ENCODE data around the gene MTG2.

MTG2 gene

DNA sequence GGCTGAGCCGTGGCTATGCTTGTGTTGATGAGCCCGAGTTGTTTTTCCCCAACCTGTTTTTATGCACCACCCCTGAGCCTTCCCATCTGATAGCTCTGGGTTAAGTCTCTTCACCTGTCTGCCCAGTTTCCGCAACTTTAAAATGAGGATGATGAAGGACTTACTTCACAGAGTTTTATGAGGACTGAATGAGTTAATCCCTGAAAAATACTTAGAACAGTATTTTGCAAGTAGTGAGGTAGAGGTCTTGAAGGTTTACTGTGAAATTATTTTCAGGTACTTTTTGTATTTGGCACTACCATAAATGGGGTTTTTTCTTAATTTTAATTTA, 3.2 kb downstream of the MTG2 start:
- no peak for DNase-seq (ENCODE audit: low read depth in 2 of 2)

DNA sequence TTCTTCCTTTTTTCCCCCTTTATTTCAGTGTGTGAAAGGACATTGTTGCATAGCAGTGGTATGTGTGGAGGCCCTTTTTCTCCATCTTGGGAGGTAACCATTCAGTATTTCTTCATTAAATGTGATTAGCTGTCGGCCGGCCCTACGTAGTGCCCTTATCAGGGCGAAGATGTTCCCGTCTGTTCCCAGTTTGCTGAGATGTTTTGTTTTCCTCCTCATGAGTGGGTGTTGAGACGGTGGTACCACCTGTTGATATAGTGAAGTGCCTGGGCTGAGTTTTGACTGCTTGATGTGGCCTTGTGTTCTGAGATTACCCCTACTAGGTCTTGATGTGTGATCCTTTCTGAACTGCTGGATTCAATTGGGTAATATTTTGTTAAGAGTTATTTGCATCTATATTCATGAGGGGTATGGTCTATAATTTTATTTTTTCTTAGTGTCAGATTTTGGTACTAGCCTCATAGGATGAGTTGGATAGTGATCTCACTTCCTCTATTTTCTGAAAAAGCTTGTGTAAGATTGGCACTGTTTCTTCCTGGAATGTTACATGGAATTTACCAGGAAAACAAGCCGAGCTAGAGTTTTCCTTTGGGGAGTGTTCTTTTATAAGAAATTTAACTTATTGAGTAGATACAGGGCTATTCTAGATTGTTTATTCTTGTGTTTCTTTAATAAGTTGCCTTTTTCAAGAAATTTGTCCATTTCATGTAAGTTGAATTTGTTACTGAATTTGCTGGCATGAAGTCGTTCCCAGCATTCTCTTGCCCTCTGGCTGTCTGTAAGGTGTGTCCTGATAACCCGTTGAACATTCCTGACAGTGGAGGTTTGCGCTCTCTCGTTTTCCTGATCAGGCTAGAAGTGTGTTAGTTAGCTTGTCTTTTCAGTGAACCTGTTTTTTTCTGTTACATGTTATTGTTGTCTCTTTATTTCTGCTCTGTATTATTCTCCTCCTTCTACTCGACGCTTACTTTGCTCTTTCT, 4.3 kb downstream of the MTG2 start:
- DNase-seq (ENCODE audit: low read depth in 2 of 2), result no peak

DNA sequence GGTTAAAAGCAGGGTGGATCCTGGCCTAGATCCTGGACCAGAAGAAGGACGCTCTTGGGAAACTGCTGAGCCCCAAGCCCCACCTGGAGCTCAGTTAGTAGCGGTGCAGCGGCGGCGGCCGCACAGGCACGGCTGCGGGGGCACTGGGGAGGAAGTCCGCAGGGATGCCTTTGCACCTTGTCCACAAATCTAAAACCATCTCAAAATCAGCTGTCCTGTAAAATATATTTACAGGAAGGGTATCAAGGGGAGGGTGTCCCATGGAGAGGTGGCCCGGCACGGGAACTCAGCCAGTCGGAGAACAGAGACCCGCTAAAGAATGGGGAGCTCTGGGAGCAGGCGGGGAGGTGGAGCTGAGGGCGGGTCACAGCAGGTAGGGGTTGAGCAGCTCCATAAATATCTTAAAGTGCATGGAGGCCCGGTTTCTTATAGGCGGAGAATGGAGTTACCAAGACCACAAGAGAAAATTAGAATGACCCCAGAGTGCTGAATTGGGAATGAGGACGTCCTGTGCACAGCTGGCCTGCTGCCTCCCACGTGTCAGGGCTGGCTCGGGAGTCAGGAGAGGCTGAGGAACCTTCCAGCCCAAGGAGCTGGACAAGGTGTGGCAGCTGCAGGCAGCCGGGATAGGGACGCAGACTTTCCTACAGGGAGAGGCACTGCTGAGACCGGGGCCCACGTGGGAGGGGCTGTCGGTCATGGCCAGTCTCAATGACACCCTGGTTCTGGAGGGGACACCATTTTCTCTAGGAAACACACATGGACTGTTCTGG, 8.0 kb downstream of the MTG2 start:
- DNase-seq (ENCODE audit: low read depth in 2 of 2), result no peak

DNA sequence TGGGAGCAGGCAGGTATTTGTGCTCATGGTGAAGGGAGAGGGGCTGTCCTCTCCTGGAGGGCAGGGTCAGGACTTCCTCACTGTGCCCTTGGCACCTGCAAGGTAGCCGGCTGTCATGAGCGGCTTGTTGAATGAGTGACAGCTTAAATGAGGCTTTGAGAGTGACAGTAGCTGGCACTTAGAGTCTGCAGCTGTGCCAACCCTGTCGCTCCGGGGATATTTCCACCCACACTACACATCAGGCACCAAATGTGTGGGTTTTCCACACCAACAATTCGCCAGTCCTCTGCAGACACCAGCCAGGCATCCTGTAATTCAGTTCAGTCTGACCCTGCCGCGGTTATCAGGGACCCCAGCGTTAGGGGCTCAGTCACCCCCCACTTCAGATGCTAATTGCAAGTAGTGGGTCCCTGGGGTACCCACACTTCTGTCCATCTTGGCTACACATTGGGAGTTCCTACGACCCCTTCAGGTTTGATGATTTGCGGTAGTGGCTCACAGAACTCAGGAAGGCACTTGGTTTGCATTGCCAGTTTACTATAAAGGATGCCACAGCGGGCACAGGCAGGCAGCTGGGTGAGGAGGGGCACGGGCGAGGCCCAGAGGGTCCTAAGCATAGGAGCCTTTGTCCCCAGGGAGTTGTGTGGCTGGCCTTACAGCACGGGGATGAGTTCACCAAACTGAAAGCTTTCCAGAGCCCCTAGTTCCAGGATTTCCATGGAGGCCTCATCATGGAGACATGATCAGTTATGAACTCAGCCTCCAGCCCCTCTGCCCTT, 9.1 kb downstream of the MTG2 start:
- DNase-seq (ENCODE audit: low read depth in 2 of 2), result no peak

DNA sequence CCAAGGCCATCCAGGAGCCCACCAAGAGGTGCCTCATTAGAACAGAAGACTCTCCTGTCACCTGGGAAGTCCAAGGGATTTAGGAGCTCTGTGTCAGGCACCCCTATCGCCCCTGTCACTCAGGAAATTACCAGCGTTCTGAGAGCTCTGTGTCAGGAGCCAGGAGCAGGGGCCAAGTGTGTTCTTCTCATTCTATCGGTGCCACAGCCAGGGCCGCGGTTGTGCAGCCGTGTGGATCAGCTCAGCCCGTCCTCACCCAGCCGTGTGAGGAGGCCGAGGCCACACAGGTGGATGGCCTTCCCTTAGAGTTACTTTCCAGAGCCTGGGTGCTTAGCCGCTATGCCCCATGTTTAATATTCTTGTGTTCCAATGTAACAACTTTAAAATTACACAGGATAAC, 9.8 kb downstream of the MTG2 start:
- no peak for DNase-seq (ENCODE audit: low read depth in 2 of 2)

DNA sequence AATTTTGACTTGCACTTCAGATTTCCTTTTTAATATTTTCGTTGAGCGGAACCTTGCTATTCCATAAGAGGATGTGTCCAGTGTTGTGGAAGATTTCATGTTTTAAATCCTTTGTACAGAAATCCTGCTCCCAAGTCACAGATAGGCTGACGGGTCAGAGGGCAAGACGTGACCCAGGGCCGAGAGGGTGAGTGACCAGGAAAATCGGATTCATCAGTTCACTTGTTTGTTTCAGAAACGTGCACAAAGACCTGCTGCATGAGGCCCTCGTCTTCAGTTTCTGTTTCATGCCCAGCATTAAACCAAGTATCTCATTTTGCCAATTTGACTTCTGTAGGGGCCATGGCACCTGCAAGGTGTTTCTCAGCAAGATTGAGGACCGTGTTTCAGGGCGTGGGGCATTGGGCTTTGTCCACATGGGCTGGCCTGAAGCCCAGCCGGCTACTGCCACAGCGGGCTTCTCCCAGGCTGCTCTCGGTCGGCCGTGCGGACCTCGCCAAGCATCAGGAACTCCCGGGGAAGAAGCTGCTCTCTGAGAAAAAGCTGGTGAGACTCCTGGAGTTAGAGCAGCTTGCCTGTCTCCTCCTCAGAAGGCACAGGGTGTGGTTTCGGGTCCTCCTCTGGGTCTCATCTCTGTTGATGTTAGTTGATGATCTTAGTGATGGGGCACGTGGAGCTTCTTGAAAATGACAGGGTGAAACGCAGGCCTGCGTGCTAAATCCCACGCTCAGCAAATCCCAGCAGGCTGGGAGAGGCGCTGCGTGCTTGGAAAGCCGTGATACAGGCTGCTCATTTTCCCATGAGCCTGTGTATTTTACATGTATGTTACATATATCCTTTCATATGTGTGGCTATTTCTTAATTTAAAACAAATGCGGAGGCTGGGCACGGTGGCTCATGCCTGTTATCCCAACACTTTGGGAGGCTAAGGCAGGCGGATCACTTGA, 10.5 kb downstream of the MTG2 start:
- no peak for DNase-seq (ENCODE audit: low read depth in 2 of 2)

DNA sequence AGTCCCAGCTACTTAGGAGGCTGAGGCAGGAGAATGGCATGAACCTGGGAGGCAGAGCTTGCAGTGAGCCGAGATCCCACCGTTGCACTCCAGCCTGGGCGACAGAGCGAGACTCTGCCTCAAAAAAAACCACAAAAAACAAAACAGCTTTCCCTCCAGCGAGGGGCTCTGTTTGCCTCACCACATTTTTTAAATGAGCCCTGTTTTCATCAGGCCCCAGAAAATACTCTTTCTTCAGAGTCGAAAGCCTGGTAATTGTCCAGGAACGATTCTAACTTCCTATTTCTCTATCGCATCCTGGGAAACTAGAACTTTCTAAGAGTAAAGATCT, 12.2 kb downstream of the MTG2 start:
- DNase-seq (ENCODE audit: low read depth in 2 of 2), result no peak

DNA sequence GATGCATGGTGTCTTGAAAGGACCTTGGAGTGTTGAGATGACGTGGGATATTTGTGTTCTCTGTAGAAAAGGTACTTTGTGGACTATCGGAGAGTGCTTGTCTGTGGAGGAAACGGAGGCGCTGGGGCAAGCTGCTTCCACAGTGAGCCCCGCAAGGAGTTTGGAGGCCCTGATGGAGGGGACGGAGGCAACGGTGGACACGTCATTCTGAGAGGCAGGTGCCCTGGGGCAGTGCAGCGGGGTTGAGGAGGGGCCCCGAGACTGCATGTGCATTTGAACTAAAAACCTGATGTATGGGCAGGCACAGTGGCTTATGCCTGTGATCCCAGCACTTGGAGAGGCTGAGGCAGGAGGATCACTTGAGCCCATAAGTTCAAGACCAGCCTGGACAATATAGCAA, 12.9 kb downstream of the MTG2 start:
- no peak for DNase-seq (ENCODE audit: low read depth in 2 of 2)

DNA sequence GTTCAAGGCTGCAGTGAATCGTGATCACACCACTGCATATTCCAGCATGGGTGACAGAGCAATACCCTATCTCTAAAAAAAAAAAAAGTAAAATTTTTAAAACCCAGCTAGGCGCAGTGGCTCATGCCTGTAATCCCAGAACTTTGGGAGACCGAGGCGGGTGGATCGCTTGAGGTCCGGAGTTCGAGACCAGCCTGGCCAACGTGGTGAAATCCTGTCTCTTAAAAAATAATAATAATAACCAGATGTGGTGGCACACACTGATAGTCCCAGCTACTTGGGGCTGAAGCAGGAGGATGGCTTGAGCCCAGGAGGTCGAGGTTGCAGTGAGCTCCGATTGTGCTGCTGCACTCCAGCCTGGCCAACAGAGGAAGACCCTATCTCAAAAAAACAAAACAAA, 13.5 kb downstream of the MTG2 start:
- DNase-seq (ENCODE audit: low read depth in 2 of 2), result no peak

DNA sequence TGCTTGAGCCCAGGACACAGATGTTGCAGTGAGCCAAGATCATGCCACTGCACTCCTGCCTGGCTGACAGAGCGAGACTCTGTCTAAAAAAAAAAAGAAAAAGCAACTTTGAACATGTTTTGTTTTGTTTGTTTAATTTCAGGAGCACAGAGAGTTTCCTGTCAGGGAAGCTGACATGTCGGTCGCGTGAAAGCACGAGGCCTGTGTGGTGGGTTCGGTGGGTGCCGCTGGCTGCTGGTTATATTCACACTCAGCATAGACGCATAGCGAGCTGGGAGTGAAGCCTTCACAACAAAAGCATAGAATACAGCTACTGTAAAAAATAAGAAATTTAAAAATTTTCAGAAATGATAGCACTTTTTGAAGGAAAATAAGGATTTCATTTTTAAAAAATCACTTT, 14.5 kb downstream of the MTG2 start:
- DNase-seq (ENCODE audit: low read depth in 2 of 2), result no peak

DNA sequence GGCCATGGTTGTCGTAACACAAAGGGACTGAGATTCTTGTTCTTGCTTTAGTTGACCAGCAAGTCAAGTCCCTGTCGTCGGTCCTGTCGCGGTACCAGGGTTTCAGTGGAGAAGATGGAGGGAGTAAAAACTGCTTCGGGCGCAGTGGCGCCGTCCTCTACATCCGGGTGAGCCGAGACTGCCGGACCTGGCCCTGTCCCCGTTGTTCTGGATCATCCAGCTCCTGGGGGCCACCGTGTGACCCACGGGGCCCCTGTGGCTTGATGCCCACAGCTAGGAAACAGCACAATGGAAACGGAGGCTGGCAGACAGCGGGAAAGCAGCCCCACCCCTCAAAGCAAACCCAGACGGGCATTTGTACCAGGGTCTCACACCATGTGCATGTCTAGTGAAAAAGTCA, 15.0 kb downstream of the MTG2 start:
- DNase-seq (ENCODE audit: low read depth in 2 of 2), result no peak

DNA sequence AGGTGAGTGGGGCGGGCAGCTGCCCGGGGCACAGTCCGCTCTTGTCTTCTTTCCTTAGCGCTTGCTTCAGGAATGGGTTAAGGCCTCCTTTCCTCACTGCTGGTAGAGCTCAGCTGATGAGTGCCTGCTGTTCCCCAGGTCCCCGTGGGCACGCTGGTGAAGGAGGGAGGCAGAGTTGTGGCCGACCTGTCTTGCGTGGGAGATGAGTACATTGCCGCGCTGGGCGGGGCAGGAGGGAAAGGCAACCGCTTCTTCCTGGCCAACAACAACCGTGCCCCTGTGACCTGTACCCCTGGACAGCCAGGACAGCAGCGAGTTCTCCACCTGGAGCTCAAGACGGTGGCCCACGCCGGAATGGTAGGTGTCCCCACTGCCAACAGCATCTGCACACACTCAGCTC, 15.7 kb downstream of the MTG2 start:
- DNase-seq (ENCODE audit: low read depth in 2 of 2), result no peak

DNA sequence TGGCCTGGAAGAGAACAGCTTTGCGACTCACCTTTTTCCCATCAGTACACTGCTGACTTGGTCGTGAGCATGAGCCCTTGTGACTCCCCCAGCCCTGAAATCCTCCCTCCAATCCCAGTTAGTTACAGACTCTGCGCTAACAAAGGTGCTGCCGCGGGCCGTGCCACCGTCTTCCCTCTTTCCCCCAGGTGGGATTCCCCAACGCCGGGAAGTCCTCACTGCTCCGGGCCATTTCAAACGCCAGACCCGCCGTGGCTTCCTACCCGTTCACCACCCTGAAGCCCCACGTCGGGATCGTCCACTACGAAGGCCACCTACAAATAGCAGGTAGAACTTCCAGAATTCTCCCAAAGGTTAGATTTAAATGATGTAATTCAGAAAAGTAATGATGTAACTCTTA, 16.1 kb downstream of the MTG2 start:
- DNase-seq (ENCODE audit: low read depth in 2 of 2), result no peak

DNA sequence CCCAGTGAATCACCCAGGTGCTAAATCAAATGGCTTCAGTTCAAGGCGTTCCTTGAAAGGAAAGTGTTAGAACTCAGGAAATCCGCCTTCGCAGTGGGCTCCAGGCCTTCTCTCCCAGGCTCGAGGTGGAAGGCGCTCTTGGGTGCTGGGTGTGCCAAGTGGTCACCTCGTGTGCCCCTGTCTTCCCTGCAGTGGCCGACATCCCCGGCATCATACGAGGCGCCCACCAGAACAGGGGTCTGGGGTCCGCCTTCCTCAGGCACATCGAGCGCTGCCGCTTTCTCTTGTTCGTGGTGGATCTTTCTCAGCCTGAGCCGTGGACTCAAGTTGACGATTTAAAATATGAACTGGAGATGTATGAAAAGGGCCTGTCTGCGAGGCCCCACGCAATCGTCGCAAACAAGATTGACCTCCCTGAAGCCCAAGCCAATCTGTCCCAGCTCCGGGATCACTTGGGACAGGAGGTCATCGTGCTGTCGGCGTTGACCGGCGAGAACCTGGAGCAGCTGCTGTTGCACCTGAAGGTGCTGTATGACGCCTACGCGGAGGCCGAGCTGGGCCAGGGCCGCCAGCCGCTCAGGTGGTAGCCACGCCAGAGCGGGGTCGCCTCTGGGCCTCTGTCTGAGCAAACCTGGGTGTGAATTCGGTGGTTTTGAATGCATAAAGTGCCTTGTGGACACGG, 17.8 kb downstream of the MTG2 start:
- DNase-seq (ENCODE audit: low read depth in 2 of 2), result no peak

DNA sequence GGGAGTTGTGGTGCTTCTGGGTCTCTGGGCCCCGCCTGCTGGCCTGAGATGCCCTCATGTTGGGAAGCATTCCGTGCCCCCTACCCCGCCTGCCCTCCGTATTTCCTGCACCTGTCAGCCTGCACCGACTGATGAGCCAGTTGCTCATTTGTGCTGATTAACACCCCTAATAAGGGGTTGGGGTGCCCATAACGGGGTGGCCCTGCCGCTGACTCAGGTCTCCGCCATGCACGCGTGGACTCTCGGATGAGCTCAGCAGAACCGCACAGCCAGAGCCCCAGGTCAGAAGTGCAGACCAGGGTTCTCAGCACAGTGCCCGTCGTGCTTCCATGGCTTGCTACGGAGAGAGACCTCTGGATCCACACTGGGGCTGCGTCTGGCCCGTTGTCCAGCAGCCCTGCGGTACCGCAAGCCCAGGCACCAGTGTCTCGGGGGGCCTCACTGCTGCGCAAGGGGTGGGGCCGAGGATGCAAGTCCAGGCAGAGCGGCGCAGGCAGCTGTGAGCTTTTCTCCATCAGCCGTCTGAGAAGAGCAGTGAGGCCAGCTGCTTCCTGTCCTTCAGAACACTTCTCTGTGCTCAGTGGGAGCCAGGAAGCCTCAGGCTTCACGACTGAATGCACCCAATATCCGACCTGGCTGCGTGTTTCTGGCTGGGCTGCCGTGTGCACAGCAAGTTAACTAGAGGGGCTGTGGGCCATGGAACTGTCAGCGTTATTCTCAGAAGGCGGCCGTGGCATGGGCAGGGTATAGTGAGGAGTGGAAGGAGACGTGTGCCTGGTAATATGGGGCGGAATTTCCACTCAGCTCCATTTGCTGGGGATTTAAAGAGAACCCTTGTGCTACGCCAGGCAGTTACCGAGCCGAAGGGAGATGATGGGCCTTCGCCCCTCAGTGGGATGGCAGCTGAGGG, 18.6 kb downstream of the MTG2 start:
- no peak for DNase-seq (ENCODE audit: low read depth in 2 of 2)

DNA sequence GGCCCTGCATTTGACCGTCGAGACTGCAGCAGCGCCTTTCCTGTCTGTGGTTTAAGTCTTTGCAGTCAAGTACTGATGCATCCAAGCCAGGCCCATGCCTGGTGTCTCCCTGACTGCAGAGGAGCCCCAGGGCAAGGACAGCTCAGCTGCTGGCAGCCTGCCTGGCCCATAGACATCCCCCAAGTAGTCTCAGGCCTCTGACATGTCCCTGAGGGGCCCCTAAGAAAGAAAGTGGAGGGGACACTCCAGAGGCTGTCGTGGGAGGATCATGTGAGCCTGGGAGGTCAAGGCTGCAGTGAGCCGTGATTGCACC, 19.2 kb downstream of the MTG2 start:
- DNase-seq (ENCODE audit: low read depth in 2 of 2), result no peak

DNA sequence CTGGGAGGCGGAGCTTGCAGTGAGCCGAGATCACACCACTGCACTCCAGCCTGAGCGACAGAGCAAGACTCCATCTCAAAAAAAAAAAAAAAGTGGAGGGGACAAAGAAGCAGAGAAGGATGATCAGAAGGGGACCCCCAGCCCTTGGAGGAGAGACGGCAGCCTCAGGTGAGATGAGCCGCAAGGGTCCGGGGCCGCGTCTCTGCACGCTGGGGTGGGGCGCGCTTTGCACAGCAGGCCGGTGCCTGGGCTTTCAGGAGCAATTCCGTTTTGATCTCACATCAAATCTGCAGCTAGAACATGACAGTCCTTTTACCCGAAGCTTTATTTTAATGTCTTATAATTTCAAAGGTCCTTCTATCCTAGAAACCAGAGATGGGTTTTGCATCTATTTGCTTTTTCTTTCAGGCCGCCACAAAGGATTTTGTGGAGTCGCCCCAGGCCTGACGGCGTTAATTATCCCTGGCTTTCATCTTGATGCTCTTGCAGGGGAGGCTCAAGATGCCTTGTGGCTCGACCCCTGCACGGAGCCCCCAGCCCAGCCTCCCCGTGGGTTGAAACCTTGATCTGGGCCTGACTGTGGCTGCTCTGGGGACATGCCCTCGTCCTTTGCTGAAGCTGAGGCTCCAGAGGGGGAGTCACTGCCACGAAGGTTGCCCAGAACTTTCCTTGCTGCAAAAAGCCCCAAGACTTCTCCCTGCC, 20.0 kb downstream of the MTG2 start:
- DNase-seq (ENCODE audit: low read depth in 2 of 2), result no peak

DNA sequence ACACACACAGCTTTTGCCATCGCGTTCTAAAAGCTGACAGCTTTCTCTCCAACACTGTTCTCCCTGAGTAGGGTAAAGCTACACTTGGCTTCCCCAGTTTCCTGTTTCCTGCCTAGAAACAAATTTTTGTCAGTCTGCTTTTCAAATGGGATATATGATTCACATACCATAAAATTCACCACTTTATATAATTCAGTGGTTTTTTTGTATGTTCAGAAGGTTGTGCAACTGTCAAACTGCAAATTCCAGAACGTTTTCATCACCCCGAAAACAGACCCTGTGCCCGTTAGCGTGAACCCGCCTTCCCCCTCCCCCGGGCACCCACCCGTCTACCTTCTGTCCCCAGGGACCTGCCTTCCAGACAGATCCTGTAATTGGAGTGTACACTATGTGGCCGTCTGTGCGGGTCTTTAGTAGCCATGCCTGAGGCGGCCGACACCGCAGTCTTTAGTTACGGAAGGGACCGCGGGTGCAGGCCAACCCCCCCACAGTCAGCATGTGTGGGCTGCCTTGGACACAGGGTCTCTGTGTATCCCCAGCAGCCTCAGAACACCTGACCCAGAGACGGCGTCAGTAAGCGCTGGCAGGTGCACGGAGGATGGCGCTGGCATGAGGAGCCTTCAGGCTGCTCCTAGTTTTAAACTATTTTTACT, 20.7 kb downstream of the MTG2 start:
- no peak for DNase-seq (ENCODE audit: low read depth in 2 of 2)

Data from stimulated activated CD8-positive, alpha-beta memory T cell treated with anti-CD3 and anti-CD28 coated beads, Interleukin-7, amount 100 ng/mL, for 4 hours (primary cell).